ENCODE measurements around the gene EIF4B. TPM values are rescaled to one million over a fixed set of nuclear protein-coding genes. Genes with fewer than 3 reads are reported as not detected.

The EIF4B gene
- total RNA-seq, 1 experiment from 2014 or later = 713 TPM

DNA sequence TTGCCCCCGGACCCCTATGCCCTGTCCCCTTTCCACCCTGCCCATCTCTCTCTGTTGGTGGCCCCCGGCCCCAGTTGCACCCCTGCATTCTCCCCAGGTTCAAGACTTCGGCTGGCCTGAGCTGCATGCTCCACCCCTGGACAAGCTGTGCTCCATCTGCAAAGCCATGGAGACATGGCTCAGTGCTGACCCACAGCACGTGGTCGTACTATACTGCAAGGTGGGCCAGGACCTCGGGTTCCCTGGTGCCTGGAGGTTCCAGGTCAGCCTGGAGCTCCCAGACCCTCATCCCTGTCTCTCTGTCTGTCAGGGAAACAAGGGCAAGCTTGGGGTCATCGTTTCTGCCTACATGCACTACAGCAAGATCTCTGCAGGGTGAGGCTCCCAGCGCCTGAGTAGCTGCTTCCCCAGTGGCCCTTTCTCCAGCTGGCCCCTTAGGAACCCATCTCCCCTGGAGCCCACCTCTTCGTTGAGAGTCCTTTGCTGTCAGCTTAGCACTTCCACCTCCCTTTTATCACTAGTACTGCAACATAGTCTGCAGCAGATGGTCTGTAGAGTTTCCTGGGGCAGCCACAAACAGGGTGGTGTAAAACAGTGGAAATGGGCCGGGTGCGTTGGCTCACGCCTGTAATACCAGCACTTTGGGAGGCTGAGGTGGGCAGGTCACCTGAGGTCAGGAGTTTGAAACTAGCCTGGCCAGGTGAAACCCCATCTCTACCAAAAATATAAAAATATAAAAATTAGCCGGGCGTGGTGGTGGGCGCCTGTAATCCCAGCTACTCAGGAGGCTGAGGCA lies 49.4 kb downstream of the EIF4B start:
- no peak overlapping the region for H2BK20ac ChIP-seq (ENCODE audit: low read depth, low read length, poor library complexity, severe bottlenecking)
- H3K56ac ChIP-seq (ENCODE audit: insufficient read length, low read depth, low read length) = no peak overlapping the region
- no peaks in the 10 kb centered on the region for H3K79me1 ChIP-seq (ENCODE audit: insufficient read depth, low read depth, low read length, poor library complexity, severe bottlenecking)
- no peak overlapping the region for H3K14ac ChIP-seq (ENCODE audit: insufficient read depth, low read length)
- TF ChIP-seq, protein P1, sequence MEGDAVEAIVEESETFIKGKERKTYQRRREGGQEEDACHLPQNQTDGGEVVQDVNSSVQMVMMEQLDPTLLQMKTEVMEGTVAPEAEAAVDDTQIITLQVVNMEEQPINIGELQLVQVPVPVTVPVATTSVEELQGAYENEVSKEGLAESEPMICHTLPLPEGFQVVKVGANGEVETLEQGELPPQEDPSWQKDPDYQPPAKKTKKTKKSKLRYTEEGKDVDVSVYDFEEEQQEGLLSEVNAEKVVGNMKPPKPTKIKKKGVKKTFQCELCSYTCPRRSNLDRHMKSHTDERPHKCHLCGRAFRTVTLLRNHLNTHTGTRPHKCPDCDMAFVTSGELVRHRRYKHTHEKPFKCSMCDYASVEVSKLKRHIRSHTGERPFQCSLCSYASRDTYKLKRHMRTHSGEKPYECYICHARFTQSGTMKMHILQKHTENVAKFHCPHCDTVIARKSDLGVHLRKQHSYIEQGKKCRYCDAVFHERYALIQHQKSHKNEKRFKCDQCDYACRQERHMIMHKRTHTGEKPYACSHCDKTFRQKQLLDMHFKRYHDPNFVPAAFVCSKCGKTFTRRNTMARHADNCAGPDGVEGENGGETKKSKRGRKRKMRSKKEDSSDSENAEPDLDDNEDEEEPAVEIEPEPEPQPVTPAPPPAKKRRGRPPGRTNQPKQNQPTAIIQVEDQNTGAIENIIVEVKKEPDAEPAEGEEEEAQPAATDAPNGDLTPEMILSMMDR (conservative IDR thresholded peaks at IDR 0.05) = no peak
- H3K4me1 Mint-ChIP-seq = peaks cover 15 to 22% of the 10 kb centered on the region in 2 experiments
- H2BK5ac ChIP-seq (ENCODE audit: insufficient read length, low read length) = no peak overlapping the region
- no peak overlapping the region for H2BK120ac ChIP-seq (ENCODE audit: low read depth, low read length, poor library complexity, severe bottlenecking)
- no peak overlapping the region for H2BK15ac ChIP-seq (ENCODE audit: low read depth, low read length)
- no peak for DNase-seq
- no peak overlapping the region for H4K5ac ChIP-seq (ENCODE audit: insufficient read length, low read depth, low read length)
- no peak overlapping the region for H4K91ac ChIP-seq (ENCODE audit: insufficient read length, low read depth, low read length)
- H4K8ac ChIP-seq (replicated peaks; ENCODE audit: insufficient read length, low read depth, low read length) = no peak overlapping the region
- no peak overlapping the region for H2AK5ac ChIP-seq (ENCODE audit: insufficient read length, low read length)
- H3K23ac ChIP-seq (ENCODE audit: insufficient read length, low read depth, low read length) = no peak overlapping the region
- peaks cover 39% of the 10 kb centered on the region for H3K27me3 Mint-ChIP-seq (ENCODE audit: low read depth)
- H4K20me1 ChIP-seq (ENCODE audit: control insufficient read depth, insufficient read depth, insufficient read length) = no peaks in the 10 kb centered on the region
- H2AFZ ChIP-seq (ENCODE audit: low read length) = no peak overlapping the region
- no peak overlapping the region for H3K4ac ChIP-seq (ENCODE audit: low read depth, low read length)
- H3K23me2 ChIP-seq (ENCODE audit: insufficient read length, low read depth, low read length, poor library complexity, severe bottlenecking) = peaks cover 3% of the 10 kb centered on the region
- peaks cover 12% of the 10 kb centered on the region; the same call in 1 of the 2 replicates for H3K4me1 ChIP-seq (ENCODE audit: insufficient read depth, low read length)
- no peak overlapping the region for H3K18ac ChIP-seq (ENCODE audit: insufficient read length, low read depth, low read length)
- H3K79me2 ChIP-seq (ENCODE audit: insufficient read depth, low read length) = no peaks in the 10 kb centered on the region; the same call in 1 of the 2 replicates
- H3K9me3 ChIP-seq (ENCODE audit: control insufficient read depth, low read depth, low read length) = no peaks in the 10 kb centered on the region
- H3K9ac ChIP-seq (ENCODE audit: extremely low read depth, insufficient read length, low read length) = no peak overlapping the region
- H3T11ph ChIP-seq (ENCODE audit: low read length) = no peak overlapping the region
- peak overlapping the region in 1 of 2 experiments; percentile 46; a peak in 1 of 5 replicates for H3K4me3 Mint-ChIP-seq
- H3K36me3 Mint-ChIP-seq (ENCODE audit: insufficient read depth in 1 of 3, low read depth in 3 of 3) = peaks cover 6 to 8% (median 7%) of the 10 kb centered on the region in 3 experiments; a peak in 5 of 7 replicates
- H3K27ac Mint-ChIP-seq = peak overlapping the region in 1 of 3 experiments; percentile 78; a peak in 1 of 7 replicates
- no peaks in the 10 kb centered on the region; the same call in 1 of the 2 replicates for H3K27me3 ChIP-seq (ENCODE audit: insufficient read depth, low read length)
- no peak overlapping the region for H3K4me2 ChIP-seq (ENCODE audit: insufficient read depth, insufficient read length, low read length)
- WGBS (ENCODE audit: extremely low coverage, insufficient read length, low lambda C conversion rate) = no CpG with 5 or more reads among the region's 15 CpGs
- no peak overlapping the region for H2BK12ac ChIP-seq (ENCODE audit: insufficient read length, low read depth, low read length)
- no peaks in the 10 kb centered on the region for H3K9me3 Mint-ChIP-seq
- H3K27ac ChIP-seq (ENCODE audit: insufficient read length, low read depth, low read length) = no peak overlapping the region
